Epidermal melanocyte (primary cell): ENCODE measurements around the gene SNAP29.
"Not testable (repeated sequence)": the region's sequence is repeated elsewhere in the genome, so short reads cannot be mapped to it uniquely, and the experiment has no call there.

Experiments
- DNase-seq: peaks from one replicate; pipeline ENCODE4 v3.0.0; 2011; ENCODE audit warnings: low spot score; ENCODE audit not compliant: insufficient read length

SNAP29 gene

DNA sequence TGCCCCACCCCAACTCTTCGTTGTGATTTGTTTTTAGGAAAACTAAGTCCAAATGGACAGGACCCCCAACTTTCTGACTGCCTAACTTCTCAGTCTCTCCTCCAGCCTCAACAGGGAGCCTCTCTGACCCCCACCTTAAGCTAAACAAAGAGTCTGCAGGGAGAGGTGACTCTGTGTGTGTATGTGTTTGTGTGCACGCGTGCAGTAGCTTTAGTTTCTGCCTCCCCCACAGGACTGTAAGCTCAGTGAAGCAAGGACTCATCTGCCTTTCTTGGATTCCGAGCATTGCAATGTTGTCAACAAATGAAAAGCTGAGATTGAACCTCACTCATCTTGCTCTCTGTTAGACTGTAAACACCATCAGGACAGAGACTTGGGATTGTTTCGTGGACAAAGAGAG lies 7.9 kb downstream of the SNAP29 start:
- no peak for DNase-seq

- DNase-seq, result peak; percentile 43
Measured at GRCh38 chr22:20867179-20868024, 8.6 kb downstream of the SNAP29 start.

DNA sequence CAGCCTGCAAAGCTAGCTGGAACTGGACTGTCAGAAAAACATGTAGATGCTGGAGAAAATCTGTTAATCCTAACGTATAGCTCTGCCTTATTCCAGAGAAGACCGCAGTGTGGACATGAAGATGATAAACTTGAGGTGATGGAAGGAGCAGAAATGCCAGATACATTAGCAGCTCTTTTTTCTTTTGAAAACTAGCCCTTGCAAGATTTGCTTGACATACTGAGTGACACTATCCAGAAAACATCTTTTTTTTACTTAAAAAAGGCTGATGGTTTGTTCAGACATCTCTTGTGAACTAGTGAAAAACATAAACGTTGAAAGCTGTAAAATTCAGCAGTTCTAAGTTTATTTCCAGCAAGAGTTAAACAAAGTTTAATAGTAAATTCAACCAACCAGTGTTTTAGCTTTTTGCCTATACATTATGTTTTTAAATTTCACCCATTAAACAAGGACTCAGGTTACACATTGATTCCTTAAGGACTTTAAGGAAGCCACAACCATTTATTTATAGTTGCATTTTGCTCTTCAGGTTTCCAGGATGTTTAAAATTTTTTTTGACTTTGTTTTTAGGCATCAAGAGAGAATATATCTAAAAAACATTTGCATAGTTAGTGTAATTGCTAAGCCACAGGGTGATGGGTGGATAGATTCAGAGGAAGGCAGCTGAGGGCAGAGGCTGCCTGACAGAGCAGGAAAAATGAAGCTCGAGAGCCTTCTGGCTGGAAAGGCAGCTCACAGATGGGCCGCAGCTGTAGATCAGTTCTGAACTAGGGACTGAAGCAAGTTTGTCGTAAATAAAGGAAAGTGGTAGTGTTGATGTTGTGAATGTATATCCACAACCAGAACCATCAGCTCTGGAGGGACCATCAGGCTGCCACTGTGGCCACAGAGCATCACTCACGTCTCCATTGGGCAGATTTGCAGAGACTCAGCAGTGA lies 9.5 kb downstream of the SNAP29 start:
- peak; percentile 53 for DNase-seq

DNA sequence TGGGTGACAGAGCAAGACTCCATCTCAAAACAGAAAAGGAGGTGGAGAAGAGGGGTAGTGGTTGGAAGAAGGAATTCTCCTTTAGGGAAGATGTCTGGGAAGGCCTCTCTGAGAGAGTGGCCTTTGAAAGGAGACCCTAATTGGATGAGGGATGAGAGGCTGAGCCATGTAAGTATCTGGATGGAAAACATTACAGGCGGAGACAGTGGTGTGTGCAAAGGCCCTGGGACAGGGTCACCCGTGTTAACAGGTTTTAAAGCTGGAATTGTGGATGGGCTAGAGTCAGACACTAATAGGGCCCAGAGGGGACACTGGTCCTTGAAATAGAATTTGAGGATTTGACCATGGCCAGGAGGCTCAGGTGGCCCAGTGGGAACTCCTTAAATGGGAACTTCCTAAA lies 10.4 kb downstream of the SNAP29 start:
- DNase-seq, result no peak

DNA sequence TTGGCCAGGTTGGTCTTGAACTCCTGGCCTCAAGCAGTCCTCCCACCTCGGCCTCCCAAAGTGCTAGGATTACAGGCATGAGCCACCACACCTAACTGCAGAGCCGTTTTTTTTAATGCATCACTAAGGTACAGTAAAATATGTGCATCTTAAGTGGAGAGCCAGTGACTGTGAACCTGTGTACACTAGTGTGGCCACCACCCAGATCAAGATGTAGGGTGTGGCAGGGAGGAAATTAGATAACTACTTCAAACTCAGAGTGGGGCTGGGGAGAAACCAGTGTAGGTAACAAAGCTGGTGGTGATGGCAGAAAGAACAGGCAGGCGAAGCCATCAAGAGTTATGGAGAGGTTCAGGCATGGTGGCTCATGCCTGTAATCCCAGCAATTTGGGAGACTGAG lies 14.4 kb downstream of the SNAP29 start:
- no peak for DNase-seq

- DNase-seq, result no peak
Measured at GRCh38 chr22:20875296-20875695, 16.5 kb downstream of the SNAP29 start.

GRCh38 chr22:20877715-20878114 lies 18.9 kb downstream of the SNAP29 start:
- no peak for DNase-seq

GRCh38 chr22:20881231-20881630 lies 22.4 kb downstream of the SNAP29 start:
- no peak for DNase-seq

GRCh38 chr22:20881869-20882815 lies 23.3 kb downstream of the SNAP29 start:
- DNase-seq, result no peak

- no peak for DNase-seq
Measured at GRCh38 chr22:20882855-20883254, 24.0 kb downstream of the SNAP29 start.

DNA sequence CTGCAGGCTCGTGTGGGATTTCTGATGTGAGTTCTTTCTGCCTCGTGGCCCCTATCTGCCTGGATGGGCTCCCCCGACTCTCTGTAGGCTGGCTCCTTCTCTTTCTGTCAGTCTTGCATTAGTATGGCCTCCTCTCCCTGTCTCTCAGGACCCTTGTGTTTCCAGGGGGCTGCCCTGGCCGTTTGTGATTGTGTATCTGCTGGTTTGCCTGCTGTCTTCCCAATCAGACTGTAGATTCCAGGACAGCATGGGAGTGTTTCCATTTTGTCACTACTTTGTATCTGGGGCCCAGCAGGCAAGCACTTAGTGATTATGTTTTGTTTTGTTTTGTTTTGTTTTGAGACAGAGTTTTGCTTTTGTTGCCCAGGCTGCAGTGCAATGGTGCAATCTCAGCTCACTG lies 25.6 kb downstream of the SNAP29 start:
- DNase-seq, result no peak

- DNase-seq, result no peak
Measured at GRCh38 chr22:20885017-20885556, 26.3 kb downstream of the SNAP29 start.

DNA sequence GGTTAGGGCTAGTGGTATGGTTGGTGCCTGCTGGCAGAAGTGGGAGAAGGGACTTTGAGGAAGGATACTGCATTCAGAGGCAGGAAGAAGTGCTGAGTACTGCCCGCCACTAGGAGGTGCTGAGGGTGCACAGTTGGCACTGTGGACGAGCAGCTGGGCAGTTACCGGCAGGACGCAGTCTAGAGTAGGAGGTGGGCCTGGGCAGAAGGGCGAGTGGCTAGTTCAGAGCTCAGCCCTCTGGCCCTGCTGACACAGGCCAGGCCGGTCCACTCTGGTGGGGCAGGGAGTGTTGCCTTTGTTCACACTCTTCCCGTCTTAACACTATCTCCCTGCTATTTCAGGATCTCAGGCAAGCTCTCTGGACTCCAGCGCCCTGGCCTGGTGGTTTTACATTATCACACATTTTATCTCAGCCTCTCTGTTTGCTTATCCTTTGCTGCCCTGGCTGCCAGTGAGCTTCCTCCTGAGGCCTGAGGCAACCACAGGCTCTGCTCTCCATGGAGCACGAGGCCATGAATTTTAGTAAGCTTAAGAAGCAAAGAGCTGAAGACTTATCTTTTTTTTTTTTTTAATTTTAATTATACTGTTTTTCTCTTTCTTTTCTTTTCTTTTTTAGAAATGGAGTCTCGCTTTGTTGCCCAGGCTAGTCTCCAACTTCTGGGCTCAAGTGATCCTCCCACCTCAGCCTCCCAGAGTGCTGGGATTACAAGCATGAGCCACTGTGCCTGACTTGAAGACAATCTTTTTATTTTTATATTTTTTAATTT lies 26.9 kb downstream of the SNAP29 start:
- peak; percentile 87 for DNase-seq

- DNase-seq, result no peak
Measured at GRCh38 chr22:20887375-20887774, 28.6 kb downstream of the SNAP29 start.

DNA sequence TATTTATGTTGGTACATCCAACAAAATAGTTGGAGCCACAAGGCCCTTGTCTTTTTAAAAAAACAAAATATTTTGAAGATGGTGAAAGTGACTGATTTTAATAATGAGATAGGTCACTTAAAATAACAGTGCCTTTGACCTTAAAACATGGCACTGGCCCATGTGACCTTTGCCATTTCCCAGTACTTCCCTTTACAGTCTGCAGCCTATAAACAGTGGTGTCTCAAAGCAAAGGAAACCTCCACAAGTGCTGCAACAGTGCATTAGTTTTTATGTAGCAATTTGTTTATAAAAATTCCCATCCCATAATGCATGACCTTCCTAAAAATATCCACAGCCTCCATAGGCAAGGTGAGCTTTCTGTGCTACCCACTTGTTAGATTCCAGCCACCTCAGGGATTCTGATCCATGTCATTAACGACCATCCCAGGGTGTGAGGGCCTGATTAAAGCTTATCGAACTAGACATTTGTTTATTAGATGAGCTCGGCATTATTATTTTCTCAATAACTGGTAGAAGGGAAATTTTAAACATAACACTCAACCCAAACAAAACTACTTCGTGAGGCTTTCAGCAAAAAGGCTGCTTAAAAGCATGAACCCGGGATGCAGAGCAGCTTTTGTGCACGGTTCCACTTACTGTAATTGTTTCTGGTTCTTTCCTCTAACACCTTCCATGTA lies 30.4 kb downstream of the SNAP29 start:
- DNase-seq, result no peak

GRCh38 chr22:20889904-20890540 lies 31.2 kb downstream of the SNAP29 start:
- DNase-seq, result no peak

DNA sequence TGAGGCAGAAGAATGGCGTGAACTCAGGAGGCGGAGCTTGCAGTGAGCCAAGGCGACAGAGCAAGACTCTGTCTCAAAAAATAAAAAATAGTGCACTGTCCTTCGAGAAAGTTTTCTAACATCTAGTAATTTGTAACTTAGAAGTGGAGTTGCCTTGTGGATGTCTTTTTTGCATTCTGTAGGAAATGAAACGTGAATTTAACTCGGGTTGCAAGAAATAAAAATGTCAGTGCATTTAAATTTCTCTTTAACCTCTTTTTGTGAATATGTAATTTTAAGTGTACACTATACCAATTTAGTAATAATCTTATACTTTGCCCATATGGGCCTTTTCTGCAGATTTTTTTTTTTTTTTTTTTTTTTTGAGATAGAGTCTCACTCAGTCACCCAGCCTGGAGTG lies 32.2 kb downstream of the SNAP29 start:
- DNase-seq, result no peak

DNA sequence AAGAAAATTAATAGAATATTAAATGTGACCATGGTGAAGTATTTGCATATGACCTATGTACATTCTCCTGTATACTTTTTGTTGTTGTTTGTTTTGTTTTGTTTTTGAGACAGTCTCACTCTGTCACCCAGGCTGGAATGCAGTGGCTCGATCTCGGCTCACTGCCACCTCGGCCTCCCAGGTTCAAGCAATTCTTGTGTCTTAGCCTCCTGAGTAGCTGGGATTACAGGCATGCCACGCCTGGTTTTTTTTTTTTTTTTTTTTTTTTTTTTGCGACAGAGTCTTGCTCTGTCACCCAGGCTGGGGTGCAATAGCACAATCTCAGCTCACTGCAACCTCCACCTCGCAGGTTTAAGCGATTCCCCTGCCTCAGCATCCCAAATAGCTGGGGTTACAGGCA lies 38.9 kb downstream of the SNAP29 start:
- not testable (repeated sequence) for DNase-seq

DNA sequence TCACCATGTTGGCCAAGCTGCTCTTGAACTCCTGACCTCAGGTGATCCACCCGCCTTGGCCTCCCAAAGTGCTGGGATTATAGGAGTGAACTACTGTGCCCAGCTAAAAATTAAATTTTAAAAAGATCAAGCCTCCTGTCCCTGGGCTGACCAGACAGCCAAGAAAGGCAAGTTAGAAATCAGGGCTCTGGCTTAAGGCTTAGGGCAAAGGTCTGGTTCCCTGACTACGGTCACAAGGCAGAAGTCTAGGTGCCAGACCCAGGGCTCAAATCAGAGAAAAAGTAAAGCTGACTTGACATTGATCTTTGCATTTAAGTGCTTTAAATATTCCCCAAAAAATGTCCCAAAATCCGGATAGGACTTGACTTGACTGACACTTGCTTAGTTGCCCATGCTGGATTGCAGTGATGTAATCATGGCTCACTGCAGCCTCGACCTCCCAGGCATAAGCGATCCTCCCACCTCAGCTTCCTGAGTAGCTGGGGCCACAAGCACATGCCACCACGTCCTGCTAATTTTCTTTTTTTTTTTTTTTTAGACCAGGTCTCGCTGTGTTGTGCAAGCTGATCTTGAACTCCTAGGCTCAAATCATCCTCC lies 41.1 kb downstream of the SNAP29 start:
- DNase-seq, result no peak
